NCI-H2107 treated with DMSO at 0.1 percent for 48 hours (cell line): Measurements from ENCODE around the gene CHTF18.

ENCODE experiments used
- DNase-seq: peaks from one replicate; lab custom pipeline; 2025; ENCODE audit not compliant: unreplicated experiment; lab: John Stamatoyannopoulos, UW

Gene CHTF18

DNA sequence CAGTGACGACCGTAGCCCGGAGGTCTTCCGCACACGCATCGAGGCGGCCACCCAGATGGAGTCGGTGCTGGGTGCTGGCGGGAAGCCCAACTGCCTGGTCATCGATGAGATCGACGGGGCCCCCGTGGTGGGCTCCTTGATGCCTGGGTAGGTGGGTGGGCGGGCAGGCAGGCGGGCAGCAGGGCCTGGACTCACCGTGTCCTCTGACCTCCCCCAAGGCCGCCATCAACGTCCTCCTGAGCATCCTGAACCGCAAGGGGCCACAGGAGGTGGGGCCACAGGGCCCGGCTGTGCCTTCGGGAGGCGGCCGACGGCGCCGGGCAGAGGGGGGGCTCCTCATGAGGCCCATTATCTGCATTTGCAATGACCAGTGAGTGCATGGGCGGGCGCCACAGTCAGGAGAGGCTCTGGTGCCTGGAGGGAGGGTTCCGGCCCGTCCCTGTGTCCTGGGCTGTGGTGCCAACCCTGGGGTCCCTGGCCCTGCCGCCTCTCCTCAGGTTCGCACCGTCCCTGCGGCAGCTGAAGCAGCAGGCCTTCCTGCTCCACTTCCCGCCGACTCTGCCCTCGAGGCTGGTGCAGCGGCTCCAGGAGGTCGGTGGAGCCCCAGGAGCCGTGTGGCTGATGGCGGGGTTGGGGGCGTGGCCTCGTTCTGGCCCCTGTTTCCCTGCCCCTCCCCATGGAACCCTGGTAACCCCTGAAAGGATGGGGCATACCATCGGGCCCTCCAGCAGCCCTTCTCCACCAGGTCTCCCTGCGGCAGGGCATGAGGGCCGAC, 4.0 kb downstream of the CHTF18 start:
- no peak for DNase-seq

DNA sequence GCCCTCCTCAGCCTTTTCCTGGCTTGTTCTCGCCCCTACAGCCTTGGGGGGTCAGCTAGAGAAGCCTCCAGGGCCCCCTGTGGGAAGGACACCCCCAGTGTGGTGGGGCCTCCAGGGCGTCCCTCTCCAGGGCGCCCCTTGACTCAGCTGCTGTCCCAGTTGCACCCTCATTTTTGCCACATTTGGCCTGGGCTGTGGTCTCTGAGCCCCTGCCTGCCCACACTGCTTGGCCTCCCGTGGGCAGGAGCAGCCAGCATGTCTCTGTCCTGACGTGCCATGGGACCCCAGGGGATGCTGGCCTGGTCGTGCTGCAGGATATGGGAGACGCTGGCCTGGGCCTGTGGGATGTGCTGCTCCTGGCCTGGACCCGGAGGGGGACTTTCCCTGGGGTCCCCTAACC, 5.0 kb downstream of the CHTF18 start:
- no peak for DNase-seq

DNA sequence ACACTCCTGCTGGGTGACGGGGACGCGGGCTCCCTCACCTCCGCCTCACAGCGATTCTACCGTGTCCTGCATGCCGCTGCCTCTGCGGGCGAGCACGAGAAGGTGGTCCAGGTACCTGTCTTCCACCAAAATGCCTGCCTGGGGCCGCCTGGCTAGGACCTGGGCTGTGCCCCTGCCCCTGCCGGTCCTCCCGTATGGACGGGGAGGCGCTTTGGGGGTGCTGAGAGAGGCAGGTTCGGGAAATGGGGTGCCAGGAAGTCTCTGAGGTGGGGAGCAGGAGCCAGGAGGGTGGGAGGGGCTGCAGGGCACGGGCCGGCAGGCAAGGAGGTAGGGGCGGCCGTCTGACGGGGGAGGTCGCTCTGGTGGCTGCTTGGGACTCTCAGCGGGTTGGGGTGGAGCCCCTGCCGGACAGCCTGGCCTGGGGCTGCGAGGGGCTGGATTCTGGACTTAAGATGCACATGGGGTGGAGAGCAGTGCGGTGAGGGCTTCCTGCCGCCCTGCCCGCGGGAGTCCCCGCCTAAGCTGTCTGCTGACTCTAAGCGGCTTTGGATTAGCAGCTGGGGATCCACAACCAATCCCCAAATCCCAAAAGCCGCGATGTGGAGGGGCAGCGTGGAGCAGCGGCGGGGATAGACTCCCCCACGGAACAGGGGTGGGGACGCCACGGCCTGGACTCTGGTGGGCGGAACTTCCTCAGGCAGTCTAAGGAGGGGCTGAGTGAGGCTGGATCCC, 5.8 kb downstream of the CHTF18 start:
- DNase-seq: no peak

DNA sequence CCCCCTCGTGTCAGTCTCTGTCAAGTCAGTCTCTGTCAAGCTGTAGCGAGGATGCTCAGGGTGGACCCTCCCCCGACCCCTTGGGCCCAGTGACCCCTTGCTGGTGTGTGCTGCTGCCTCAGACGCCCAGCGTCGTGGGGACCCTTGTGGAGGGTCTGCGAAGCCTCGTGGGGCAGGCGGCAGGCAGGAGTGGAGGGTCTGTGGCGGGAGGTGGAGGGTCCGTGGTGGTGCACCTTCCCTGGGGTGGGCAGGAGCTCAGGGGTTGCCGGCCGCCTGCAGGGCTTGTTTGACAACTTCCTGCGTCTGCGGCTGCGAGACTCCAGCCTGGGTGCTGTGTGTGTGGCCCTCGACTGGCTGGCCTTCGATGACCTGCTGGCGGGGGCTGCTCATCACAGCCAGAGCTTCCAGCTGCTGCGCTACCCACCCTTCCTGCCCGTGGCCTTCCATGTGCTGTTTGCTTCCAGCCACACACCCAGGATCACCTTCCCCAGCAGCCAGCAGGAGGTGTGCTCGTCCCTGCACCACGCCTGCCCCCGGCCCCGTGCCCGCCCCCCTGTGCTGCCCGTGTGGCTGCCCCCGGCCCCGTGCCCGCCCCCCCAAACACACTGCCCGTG, 6.5 kb downstream of the CHTF18 start:
- DNase-seq: no peak

DNA sequence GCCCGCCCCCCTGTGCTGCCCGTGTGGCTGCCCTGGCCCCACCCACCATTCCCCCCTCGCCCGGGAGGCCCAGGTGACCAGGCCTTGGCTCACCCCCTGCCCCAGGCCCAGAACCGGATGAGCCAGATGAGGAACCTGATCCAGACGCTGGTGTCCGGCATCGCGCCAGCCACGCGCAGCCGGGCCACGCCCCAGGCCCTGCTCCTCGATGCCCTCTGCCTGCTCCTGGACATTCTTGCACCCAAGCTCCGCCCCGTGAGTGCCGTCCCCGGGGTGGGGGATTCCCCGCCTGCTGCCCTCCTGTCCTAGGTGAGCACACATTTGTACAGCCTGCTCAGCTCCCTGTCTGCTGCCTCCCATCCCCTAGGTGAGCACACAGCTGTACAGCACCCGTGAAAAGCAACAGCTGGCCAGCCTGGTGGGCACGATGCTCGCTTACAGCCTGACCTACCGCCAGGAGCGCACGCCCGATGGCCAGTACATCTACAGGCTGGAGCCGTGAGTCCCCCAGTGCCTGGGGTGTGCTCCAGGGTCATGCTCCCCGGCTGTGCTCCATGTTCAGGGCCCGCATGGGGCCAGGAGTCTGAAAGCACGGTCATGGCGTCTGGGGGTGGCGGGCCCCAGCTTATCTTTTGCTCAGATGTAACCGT, 7.3 kb downstream of the CHTF18 start:
- DNase-seq: no peak

DNA sequence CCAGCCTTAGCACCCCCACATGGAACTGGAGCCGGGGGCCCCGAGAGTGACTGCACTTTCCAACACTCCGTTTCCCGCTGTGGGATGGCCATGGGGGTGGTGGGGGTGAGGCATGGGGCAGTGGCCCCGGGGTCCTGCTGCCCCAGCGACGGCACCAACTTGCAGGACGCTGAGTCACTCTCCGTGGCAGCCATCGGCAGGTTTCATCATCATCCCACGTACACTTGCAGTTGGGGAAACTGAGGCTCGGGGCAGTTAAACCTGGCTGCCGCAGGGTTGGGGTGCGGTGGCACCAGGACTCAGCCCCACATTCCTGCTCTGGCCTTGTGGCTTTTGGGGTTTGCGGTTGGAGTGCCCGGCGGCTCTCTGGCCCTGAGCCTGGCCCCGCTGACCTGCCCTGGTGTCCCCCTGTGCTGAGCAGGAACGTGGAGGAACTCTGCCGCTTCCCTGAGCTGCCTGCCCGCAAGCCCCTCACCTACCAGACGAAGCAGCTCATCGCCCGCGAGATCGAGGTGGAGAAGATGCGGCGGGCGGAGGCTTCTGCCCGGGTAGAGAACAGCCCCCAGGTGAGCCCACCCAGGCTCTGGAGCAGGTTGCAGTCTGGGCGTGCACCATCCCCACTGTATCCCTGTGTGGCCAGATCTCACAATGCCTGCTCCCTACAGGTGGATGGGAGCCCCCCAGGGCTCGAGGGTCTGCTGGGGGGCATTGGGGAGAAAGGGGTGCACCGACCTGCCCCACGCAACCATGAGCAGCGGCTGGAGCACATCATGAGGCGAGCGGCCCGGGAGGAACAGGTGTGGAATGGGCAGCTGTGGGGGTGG, 8.1 kb downstream of the CHTF18 start:
- no peak for DNase-seq

DNA sequence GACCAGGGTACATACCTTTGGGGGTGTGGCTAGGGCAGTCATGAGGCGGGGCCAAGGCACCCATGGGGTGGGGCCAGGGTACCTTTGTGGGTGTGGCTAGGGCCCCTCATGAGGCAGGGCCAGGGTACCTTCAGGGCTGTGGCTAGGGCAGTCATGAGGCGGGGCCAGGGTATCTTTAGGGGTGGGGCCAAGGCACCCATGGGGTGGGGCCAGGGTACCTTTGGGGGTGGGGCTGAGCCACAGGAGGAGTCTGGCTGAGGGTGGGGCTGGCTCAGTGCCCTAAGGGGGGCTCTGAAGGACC, 8.7 kb downstream of the CHTF18 start:
- DNase-seq: no peak

DNA sequence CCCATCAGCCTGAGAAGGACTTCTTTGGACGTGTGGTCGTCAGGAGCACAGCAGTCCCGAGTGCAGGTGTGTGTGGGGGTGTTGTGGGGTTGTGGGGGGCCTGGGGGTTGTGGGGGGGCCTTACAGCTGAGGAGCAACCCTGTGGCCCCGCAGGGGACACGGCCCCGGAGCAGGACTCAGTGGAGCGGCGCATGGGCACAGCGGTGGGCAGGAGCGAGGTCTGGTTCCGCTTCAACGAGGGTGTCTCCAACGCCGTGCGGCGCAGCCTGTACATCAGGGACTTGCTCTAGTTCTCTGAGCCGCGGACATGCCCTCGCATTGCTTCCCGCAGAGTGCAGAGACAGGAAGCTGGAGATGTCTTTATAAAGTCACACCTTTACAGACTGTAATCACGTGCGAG, 9.3 kb downstream of the CHTF18 start:
- no peak for DNase-seq

DNA sequence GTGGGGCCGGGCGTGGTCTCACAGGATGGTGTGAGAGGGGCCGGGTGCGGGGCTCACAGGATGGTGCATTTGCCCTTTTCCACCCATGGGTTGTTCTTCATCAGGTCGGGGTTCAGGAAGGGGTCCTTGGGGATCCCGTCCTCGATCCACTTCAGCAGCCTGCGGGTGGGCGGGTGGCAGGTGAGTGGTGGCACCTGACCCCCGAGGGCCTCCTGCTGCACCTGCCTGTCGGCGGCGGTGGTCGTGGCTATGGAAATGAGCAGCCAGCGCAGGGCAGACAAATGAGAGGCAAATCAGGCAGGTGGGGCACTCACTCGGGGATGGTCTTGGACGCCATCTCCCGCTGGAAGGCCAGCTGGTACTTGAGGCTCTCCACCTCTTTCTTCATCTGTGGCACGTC, 10.2 kb downstream of the CHTF18 start:
- no peak for DNase-seq

DNA sequence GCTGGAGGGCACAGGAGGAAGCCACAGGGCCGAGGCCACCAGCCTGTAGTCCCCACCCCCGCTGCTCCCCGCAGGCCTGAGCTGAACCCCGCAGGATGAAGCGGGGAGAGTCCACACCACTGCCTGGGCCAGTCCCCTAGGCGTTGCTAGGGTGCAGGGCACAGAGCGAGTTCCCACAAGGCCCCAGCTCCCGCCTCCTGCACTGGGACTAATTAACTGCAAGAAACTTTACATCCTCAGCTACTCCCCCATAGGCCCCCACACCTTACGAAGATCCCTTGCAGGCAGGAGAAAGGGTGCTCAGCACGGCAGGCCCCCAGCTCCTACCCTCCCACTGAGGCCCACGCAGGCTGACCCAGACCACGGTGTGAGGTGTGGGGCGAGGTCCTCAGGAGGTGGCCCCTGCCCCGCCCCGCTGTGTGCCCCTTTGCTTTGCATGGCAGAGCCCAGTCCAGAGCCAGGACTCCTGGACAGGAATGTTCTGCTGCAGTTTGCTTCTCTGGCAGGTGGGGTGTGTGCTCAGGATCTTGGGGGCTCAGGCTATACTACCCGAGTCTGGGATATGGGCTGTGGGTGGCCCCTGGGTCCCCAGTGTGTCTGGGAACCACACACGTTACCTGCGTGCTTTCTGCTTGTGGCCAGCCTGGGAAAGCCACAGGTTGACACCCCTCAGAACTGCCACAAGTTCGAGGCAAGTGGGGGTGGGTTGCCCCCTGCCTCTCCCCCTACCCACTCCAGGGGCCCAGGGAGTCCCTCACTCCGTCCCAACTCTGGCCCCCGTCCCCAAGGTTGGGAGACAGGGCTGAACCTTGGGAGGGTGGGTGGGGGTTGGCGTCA, 10.9 kb downstream of the CHTF18 start:
- no peak for DNase-seq

DNA sequence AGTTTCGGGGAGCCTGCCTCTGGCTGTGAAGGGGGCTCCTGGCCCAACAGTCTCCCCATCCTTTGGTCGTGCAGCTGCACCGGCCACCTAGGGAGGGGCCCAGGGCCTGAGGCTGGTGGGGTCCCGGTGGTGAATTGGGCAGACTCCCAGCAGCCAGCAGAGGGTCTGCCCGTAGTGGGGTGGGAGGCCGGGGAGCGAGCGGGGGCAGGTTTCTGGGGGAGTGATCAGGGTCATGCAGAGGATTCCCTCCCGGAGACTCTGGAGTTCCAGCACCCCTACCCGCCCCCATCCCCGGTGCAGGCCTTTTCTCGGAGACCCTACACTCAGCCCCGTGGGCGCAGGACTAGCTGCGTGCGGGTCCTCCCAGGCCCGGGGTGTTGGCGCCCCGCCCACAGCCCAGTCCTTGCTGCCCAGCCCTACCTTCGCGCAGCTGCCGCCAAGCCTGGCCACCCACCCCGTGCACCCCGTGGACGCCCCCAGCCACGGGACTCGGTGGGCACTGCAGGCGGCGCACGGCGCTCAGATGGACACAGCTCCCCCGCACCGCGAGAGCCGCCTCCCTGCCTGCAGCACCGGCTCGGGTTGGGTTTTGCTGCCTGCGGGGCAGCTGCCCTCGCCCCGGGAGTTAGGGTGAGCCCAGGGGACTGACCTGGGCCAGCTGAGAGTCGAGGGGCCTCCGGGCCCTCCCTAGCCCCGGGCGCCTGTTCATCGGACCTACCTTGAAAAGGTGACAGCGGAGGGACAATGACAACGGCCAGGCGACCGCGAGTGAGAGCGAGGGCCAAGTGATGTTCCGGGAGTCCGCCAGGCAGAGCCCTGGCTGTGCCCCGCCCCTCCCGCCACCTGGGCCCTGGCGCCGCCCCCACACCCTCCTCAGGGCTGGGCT, 11.8 kb downstream of the CHTF18 start, which contains the start of gene GNG13:
TSS of gene GNG13 (minus strand) at position 787 of the 886 bp plus-strand sequence. CDS start 1,657 bp downstream, outside the sequence.
- DNase-seq: no peak

DNA sequence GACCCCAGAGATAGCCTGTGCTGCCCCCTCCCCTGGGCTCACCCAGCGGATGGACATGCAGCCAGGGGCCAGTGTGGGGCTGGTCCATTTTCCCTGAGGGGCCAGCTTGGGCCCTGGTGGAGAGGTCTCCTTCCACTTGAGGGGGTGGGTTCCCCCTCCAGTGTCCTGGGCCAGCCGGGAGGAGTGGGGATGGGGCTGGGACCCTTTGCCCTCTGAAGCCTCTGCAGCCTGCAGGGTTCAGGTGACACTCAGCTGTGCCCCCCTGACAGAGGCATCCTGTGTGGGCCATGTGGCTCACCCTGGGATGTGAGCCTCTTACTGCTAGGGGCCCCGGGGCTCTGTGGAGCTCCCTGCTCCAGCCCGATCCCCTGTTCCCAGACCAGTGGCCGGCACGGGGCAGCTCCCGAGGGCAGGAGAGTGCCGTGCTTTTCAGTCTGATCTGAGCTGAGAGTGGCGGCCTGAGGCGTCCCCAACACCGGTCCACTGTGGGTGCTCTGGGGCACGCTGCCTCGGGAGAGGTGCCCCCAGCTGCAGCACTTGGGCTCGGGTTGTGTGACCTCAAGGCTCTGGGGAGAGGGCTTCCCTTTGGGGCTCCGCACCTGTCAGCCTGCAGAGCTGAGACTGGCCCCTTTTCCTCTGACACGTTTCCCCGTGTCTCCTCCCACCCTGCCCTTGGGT, 12.6 kb downstream of the CHTF18 start:
- DNase-seq: no peak

DNA sequence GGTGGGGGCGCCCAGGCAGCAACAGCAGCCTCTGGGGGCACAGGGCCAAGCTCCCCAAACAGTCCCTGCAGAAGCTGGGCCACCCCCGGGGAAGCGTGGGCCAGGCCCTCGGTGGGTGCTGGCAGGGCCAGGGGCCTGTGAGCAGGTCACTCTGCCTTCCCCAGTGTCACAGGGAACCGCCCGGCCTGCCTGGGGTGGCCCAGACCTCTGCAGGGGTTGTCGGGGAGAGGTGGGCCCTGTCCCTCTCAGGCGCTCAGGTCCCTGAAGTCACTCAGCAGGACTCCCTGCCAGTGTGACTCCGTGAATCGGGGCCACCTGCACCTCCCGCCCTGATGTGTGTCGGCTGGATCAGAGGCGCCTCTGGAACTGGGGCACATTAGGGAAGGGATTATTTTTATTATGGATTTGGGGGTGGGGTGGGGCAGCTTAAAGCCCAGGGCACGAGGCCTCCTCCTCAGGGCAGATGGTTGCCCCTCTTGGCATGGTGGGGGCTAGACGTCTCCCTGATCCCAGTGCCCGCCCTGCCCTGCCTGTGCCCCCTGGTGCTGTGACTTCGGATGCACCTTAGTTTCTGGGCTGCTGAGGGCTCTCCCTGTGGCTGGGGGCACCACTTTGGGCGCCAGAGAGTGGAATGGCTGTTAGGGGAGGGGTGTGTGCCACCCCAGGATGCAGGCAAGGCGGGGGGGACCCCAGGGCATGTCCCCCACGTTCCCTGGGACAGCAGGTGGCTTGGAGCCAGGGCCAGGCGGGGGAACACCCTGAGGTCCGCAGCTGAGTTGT, 13.4 kb downstream of the CHTF18 start:
- no peak for DNase-seq

DNA sequence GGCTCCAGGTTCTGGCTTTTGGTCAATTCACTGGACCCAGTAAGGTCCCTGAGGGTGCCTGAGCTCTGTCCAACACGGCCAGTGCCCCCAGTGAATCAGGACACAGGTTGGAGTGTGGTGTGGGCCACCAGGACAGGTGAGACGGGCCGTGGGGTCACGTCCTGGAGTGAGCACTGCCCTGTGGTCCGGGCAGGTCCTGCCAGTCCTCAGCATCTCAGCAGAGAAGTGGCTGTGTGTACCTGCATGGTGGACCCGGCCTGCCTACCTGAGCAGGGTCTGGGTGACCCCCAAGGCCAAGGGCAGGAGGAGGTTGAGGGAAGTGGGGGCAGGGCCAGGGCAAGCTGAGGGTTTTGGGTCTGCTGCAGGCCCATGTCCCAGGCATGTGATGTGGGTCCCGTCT, 14.0 kb downstream of the CHTF18 start:
- DNase-seq: no peak

DNA sequence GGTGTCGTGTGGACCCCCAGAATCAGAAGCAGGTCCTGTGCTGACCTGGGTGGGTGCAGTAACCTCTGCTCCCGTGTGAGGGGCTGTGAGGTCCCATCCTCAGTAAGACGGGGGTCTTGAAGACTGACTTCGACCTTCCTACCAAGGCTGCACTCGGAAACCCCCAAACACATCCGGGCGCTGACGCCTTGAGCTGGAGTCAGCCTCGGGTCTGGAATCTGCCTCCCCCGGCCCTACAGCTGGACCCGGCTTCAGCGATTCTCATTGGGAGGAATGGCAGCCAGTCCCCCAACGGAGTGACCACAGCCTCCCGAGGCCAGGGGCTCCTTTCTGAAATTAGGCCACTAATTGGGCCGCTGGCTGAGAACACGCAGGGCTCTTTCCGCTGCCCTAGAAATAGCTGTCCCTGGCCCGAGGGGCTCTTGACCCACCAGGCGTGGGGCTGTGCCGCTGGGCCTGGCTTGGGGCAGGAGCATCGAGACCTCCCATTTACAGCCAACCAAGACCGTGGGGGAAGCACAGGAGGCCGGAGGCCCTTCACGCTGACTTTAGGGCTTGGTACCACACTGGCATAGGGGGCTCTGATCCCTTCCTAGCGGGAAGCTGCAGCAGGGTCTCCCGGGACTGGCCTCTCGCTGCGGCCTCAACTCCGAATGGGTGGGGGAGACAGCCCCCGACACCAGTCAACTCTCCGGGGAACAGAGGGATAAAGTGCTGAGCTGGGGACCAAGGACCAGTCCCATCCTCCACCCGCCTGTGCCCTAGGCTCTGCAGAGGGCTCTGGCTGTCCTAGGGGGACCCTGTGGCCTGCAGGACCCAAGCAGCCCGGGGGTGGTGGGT, 14.7 kb downstream of the CHTF18 start:
- DNase-seq: no peak

DNA sequence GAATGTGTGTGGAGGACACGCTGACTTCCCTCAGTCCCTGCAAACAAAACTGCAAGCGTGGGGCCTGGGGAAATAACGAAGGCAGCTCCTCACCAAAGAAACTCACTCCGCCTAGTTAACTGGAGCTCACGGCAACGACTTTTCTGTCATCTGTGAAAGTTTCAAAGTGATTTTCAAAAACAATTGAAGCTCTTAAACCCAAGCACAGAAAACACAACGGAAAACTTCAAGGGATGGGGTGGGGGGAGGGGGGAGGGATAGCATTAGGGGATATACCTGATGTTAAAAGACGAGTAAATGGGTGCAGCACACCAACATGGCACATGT, 15.3 kb downstream of the CHTF18 start:
- DNase-seq: no peak
